ENCODE measurements around the gene PDE11A.

Gene PDE11A

DNA sequence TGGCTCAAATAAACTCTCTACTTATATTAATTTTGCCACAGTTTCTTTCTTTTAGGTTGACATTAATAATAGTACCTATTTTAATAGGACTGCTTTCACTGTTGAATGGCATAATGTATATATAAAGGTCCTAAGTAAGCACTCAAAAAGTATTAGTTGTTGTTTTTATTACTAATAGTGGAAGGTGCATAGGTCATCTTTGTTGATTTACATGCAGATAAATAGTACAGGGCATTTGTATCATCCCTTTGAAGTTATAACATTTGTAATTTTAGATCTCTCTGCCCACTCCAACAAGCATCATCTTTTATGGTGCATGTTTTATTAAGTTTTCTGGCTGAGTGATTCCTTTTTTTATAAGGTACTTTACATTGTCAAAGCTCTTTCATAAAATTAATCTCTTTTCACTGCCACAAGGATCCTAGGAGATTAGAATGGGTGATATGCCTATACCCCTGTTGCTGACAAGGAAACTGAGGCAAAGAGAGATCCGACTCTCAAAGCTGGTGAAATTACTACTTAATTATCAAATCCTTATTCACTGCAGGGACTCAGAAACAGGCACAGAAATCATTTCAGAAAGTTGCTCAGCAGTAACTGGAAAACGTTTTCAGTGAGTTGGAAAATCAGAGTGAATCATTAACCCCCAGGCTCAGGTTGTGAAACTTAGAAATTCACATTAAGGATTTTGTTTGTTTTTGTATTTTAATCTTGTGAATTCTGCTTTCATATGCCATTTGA is 380.4 kb downstream of the PDE11A start:
- no peak for DNase-seq (ENCODE audit: low spot score)

GRCh38 chr2:177691177-177691576 is 381.4 kb downstream of the PDE11A start:
- DNase-seq (ENCODE audit: low spot score), result no peak

DNA sequence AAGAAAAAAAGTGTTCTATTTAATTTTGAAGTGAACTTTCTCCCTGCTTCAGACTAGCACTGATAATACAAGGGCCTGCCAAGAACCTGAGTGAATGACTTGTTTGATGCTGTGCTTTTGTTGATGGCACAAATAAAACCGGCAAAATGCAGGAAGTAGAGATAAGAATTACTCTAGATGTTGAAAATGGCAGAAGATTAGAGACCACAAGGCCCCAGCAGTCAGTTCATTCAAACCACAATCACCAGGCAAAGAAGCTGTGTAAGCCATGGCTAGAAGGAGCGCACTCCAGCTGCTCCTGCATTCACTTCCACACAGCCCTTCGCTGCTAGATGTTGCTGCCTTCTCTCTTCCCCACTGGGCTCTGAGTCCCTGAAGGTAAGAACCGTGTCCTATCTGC is 383.0 kb downstream of the PDE11A start:
- no peak for DNase-seq (ENCODE audit: low spot score)

DNA sequence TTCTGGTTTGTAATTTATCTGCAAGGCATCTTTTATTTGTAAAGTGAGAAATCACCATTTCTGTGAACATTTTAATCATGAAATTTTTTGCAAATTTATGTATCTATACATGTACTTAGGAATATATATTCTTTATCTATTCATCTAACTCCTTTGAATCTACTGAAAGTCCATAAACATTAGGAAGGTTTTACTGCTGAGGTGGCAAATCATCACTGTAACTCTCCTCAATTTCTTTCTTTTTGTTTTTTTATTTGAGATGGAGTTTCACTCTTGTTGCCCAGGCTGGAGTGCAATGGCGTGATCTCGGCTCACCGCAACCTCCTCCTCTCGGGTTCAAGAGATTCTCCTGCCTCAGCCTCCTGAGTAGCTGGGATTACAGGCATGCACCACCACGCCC is 383.7 kb downstream of the PDE11A start:
- no peak for DNase-seq (ENCODE audit: low spot score)

DNA sequence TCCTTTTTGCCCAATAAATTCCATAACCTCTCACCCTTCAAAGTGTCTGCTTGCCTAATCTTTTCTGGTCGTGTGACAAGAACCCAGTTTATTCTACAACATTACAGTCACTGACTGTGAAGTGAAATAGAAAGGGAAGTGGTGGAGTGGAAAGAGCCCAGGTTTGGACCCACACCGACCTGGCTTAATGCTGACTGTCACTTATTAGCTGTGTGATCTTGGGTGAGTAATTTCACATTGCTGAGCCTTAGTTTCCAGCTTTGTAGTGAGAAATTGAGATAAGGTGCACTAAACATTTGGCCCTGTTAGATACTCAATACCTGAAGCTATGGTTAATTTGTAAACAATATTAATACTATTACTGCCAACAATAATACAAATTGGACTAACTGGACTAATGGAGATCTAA is 388.9 kb downstream of the PDE11A start:
- no peak for DNase-seq (ENCODE audit: low spot score)

GRCh38 chr2:177682836-177683660 is 389.5 kb downstream of the PDE11A start:
- no peak for DNase-seq (ENCODE audit: low spot score)

DNA sequence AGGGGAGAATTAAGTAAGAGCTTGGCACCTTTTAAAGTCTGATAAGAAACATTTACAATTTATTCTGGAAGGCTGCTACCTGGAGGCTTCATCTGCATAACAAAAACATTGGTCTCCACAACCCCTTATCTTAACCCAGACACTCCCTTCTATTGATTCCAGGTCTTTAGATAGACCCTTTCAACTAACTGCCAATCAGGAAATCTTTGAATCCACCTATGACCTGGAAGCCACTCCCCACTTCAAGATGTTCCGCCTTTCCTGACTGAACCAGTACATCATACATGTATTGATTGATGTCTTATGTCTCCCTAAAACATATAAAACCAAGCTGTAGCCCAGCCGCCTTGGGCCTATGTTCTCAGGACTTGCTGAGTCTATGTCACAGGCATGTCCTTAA is 390.6 kb downstream of the PDE11A start:
- DNase-seq (ENCODE audit: low spot score), result no peak

DNA sequence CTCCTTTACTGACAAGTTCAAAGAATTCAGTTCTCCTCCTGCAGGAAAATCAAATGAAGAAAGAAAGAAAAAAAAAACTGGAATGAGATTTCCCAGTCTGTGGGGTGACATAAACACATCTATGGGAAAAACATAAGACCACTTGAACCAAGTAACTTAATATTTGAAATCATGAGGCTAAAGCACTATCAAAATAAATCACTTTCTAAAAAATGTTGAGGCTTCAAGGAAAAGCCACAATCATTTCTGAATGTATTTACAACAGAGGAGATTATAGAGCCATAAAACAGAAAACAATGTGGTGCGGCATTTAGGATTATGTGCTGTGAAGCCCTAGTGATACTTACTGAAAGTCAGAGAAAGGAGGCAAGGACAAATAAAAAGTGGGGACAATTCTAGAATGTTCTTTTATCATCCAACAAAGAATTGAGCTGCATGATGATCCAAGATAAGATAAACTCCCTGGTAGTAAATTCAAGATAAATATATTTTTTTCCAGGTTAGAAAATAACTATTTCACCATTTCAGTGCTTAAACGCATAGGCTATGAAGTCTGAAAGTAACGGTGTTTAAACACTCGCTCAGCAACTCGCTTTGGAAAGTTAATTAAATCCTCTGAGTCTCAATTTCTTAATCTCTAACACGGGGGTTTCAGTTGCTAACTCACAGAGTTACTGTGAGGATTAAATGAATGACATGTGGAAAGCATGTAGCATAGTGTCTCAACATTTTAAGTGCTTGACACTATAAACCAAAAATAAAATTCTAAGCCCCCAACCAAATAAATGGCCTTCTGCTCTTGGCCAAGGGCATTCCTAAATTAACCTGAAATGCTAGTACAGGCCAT is 391.5 kb downstream of the PDE11A start:
- DNase-seq (ENCODE audit: low spot score), result no peak

- DNase-seq (ENCODE audit: low spot score), result no peak
These were observed 392.7 kb downstream of the PDE11A start for GRCh38 chr2:177679611-177680605.

- no peak for DNase-seq (ENCODE audit: low spot score)
These were observed 393.6 kb downstream of the PDE11A start for GRCh38 chr2:177678939-177679338.

- DNase-seq (ENCODE audit: low spot score), result no peak
These were observed 395.9 kb downstream of the PDE11A start for GRCh38 chr2:177676636-177677035.

DNA sequence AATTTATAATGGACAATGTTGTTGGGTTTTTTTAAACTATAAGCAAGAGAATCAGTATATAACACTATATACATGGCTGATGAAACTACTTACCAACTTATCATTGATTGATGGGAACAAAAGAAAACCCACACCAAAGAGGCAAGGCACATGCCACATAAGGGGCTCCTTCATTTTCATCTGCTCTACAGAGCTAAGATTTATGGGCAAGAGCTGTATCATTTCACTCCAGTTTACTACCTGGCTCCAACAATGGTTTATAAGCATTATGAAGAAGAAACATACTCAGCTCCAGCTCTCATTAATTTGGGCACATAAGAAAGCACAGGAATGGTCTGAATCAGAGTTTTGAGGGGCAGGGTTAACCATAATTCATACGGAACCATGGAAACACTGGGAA is 396.8 kb downstream of the PDE11A start:
- DNase-seq (ENCODE audit: low spot score), result no peak

GRCh38 chr2:177675350-177675821 is 397.2 kb downstream of the PDE11A start:
- peak; percentile 25 for DNase-seq (ENCODE audit: low spot score)

GRCh38 chr2:177673602-177674595 is 398.7 kb downstream of the PDE11A start:
- DNase-seq (ENCODE audit: low spot score), result no peak

- DNase-seq (ENCODE audit: low spot score), result no peak
These were observed 400.9 kb downstream of the PDE11A start for GRCh38 chr2:177671662-177672061.

DNA sequence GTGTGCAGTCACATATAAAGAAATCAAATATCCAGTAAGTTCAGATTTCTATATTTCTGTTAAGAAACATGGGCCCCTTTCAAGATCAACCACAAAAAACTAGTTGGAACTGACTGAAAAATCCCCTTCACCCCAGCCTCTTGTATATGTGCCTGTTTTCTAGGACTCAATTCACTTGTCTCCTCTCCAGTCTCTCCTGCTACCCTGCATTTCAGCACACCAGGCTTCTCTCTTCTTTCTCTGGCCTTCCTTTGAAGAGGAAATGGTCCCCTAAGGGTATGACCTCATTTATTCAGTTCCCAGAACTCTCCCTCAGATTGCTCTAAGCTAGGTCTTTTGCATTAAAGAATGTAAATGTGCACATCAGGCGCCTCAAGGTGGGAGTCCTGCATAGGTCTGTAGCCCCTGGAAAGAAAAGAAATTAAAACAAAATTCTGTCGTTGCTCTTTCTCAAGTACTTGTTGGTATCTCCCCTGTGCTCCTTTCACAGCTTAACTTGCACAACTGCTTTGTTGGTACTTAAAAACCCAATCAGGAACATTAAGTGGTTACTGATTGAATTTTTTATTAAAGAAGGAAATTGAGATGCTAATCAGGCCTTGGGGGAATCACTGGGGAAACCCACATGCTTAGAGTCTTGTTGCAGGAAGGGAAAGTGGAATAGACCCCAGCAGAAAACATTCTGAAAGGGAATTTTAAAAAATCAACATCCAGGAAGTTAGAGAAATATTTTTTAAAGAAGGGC is 401.6 kb downstream of the PDE11A start:
- no peak for DNase-seq (ENCODE audit: low spot score)

- peak; percentile 85 for DNase-seq (ENCODE audit: low spot score)
These were observed 402.8 kb downstream of the PDE11A start for GRCh38 chr2:177669625-177670330.

DNA sequence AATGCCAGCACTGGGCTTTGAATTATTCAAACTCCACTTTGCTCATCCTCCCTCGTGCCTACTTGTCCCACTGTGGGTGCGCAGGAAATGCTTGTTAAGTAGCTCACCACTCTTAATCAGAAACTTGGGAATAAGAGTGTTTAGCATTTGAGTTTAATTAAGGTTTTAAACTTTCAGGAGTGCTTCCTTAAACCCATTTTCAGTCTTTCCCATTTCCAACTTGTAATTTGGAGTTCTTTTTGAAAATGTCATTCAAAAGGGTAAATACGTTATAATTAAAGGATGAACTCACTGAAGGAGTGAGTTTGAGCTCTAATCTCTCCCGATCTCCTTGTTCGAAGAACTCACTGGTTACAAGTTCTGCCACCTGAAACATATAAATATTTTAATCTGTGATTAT is 403.4 kb downstream of the PDE11A start:
- DNase-seq (ENCODE audit: low spot score), result no peak

DNA sequence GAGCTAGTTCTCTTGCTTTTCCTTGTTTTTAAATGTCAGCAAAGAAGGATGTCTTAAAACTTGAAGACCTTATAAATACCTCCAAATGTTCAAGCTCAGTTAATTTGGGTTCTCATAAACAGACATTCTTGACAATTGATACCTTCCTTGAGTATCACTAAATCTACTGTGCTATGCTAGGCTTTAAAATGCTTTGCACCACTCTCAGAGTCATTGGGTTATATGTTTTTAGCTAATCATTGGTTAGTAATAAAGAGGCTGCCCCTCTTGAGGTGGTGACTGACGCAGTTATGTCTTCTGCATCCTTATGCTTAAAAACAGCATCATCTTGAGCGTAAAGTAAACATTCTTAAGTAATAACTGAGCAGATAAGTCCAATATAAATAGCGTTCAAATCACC is 404.0 kb downstream of the PDE11A start:
- no peak for DNase-seq (ENCODE audit: low spot score)

All from COLO829 (cell line).